T-helper 2 cell (primary cell): ENCODE results near the gene PAIP2.
A peak's percentile ranks its signal among the peaks of the same experiment; 100 is the strongest.
"Not testable (repeated sequence)": the region's sequence is repeated elsewhere in the genome, so short reads cannot be mapped to it uniquely, and the experiment has no call there.

Experiments
- DNase-seq, 5 experiments: peaks; one replicate each; pipeline versions ENCODE4 v3.0.0 to v3.0.0-alpha.2; 2012 to 2022

The PAIP2 gene

GRCh38 chr5:139378941-139379361 is 37.3 kb downstream of the PAIP2 start:
- DNase-seq: no peak

- DNase-seq: no peak
These were observed 38.2 kb downstream of the PAIP2 start for GRCh38 chr5:139379626-139380449.

- no peak for DNase-seq
These were observed 40.4 kb downstream of the PAIP2 start for GRCh38 chr5:139381837-139382761.

- no peak for DNase-seq
These were observed 41.2 kb downstream of the PAIP2 start for GRCh38 chr5:139382807-139383206.

- no peak for DNase-seq
These were observed 41.8 kb downstream of the PAIP2 start, which contains the start of gene SLC23A1 for GRCh38 chr5:139383275-139383992. Gene SLC23A1 (minus strand): TSS chr5:139383297. CDS start chr5:139383253, 44 bp downstream.

GRCh38 chr5:139383993-139384590 is 42.4 kb downstream of the PAIP2 start:
- DNase-seq: no peak

- DNase-seq: no peak
These were observed 43.0 kb downstream of the PAIP2 start for GRCh38 chr5:139384591-139385051.

- DNase-seq: peak in 1 of 5 experiments; percentile 56
These were observed 43.7 kb downstream of the PAIP2 start for GRCh38 chr5:139385061-139386049.

- DNase-seq: no peak
These were observed 44.4 kb downstream of the PAIP2 start for GRCh38 chr5:139386050-139386438.

GRCh38 chr5:139386956-139387355 is 45.3 kb downstream of the PAIP2 start:
- not testable (repeated sequence) for DNase-seq

- DNase-seq: no peak
These were observed 46.0 kb downstream of the PAIP2 start for GRCh38 chr5:139387611-139388197.

GRCh38 chr5:139388198-139388821 is 46.7 kb downstream of the PAIP2 start:
- DNase-seq: no peak

GRCh38 chr5:139389701-139390638 is 48.3 kb downstream of the PAIP2 start, which contains the start of gene MZB1:
Gene MZB1 (minus strand): TSS chr5:139389913. CDS start chr5:139389856, 57 bp downstream.
- peak in 2 of 5 experiments; percentile 83 to 97 for DNase-seq

GRCh38 chr5:139390639-139391569 is 49.2 kb downstream of the PAIP2 start:
- no peak for DNase-seq

GRCh38 chr5:139391570-139392323 is 50.1 kb downstream of the PAIP2 start:
- DNase-seq: peak in 1 of 5 experiments; percentile 71

- no peak for DNase-seq
These were observed 50.6 kb downstream of the PAIP2 start for GRCh38 chr5:139392324-139392677.
